ENCODE measurements around the gene IFNLR1. TPM values are rescaled to one million over a fixed set of nuclear protein-coding genes. Genes with fewer than 3 reads are reported as not detected.

The IFNLR1 gene
- total RNA-seq, 3 donors from 2014 or later: 3.4 to 5.1 (median 4.6) TPM

DNA sequence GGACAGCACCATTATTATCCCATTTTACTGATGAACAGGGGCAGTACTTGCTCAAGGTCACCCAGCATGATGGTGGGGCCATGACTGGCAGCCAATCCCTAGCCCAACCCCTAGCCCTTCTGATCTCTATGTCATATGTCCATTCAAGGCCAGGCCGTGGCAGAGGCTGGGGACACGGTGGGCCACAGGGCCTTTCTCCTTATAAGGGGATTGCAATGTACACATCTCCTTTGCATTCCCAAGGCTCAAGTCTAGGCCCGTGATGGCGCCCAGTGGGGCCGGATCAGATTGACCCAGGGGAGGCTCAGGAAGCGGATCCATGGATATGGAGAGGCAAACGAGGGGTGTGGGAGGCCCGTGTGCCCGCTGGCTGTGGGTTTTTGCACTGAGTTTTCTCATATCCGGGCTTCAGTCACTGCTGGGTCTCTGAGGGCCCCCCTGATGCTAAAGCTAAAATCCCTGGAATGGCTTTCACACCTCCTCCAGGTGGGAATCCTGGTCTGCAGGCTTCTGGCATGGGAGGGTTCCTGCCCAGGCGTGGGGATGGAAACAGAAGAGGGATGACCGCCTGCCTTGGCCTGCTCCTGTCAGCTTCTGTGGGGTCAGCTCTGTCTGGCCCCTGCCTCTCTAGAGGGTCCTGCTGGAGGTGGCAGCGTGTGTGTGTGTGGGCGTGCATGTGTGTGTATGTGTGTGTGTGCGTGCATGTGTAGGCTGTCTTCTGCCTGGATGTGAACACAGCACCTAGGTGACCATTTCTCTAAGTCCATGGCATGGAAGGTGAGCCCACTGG lies 77.2 kb downstream of the IFNLR1 start:
- no peak for ATAC-seq
- Mint-ChIP-seq H3K4me1 (ENCODE audit: low read depth) (peaks cover 3% of the 10 kb centered on the region), H3K36me3 (ENCODE audit: insufficient read depth) (no peaks in the 10 kb centered on the region), H3K4me3 (no peak overlapping the region), H3K9me3 (no peaks in the 10 kb centered on the region), H3K27me3 (ENCODE audit: low read depth) (peaks cover 12% of the 10 kb centered on the region)
- DNase-seq: no peak

- ATAC-seq (no peak), DNase-seq (no peak)
- peaks cover 9% of the 10 kb centered on the region for H3K27me3 Mint-ChIP-seq (ENCODE audit: low read depth)
- H3K9me3 Mint-ChIP-seq: no peaks in the 10 kb centered on the region
- no peaks in the 10 kb centered on the region for H3K36me3 Mint-ChIP-seq (ENCODE audit: insufficient read depth)
- H3K4me3 Mint-ChIP-seq: no peak overlapping the region
- peaks cover 3% of the 10 kb centered on the region for H3K4me1 Mint-ChIP-seq (ENCODE audit: low read depth)
Measured at GRCh38 chr1:24109166-24109483, 78.0 kb downstream of the IFNLR1 start.

- Mint-ChIP-seq H3K27me3 (ENCODE audit: low read depth) (peaks cover 5% of the 10 kb centered on the region), H3K4me1 (ENCODE audit: low read depth) (peaks cover 3% of the 10 kb centered on the region), H3K36me3 (ENCODE audit: insufficient read depth) (no peaks in the 10 kb centered on the region), H3K9me3 (no peaks in the 10 kb centered on the region), H3K4me3 (no peak overlapping the region)
- DNase-seq: no peak
- peak in 1 of 2 donors; percentile 39 for ATAC-seq
Measured at GRCh38 chr1:24108334-24109165, 78.5 kb downstream of the IFNLR1 start.

GRCh38 chr1:24107462-24108138 lies 79.5 kb downstream of the IFNLR1 start:
- peaks cover 3% of the 10 kb centered on the region for H3K4me1 Mint-ChIP-seq (ENCODE audit: low read depth)
- H3K9me3 Mint-ChIP-seq: no peaks in the 10 kb centered on the region
- no peak overlapping the region for H3K4me3 Mint-ChIP-seq
- peaks cover 3% of the 10 kb centered on the region for H3K27me3 Mint-ChIP-seq (ENCODE audit: low read depth)
- no peak for ATAC-seq
- H3K36me3 Mint-ChIP-seq (ENCODE audit: insufficient read depth): no peaks in the 10 kb centered on the region
- no peak for DNase-seq

- Mint-ChIP-seq H3K9me3 (no peaks in the 10 kb centered on the region), H3K36me3 (ENCODE audit: insufficient read depth) (no peaks in the 10 kb centered on the region), H3K4me1 (ENCODE audit: low read depth) (no peaks in the 10 kb centered on the region), H3K27me3 (ENCODE audit: low read depth) (no peaks in the 10 kb centered on the region), H3K4me3 (no peak overlapping the region)
- DNase-seq: no peak
- ATAC-seq: no peak
Measured at GRCh38 chr1:24105368-24106160, 81.5 kb downstream of the IFNLR1 start.

GRCh38 chr1:24104854-24105253 lies 82.2 kb downstream of the IFNLR1 start:
- Mint-ChIP-seq H3K36me3 (ENCODE audit: insufficient read depth) (no peaks in the 10 kb centered on the region), H3K4me3 (no peak overlapping the region), H3K4me1 (ENCODE audit: low read depth) (no peaks in the 10 kb centered on the region), H3K27me3 (ENCODE audit: low read depth) (no peaks in the 10 kb centered on the region), H3K9me3 (no peaks in the 10 kb centered on the region)
- ATAC-seq (no peak), DNase-seq (no peak)

Other genes with a start within 250 kb of the IFNLR1 start
- gene PNRC2, start 227.5 kb downstream of the IFNLR1 start, total RNA-seq: 100 to 1,000 TPM; 168 to 179 (median 168) TPM
- gene SRSF10, start 207.0 kb downstream of the IFNLR1 start, total RNA-seq: 100 to 1,000 TPM; 238 to 250 (median 241) TPM
- gene MYOM3, start 75.2 kb downstream of the IFNLR1 start, total RNA-seq: not detected
- under 1 TPM in 1 of 3 donors, not detected in 2; 0.08 TPM for gene IL22RA1, start 44.1 kb downstream of the IFNLR1 start, total RNA-seq
- not detected for gene GRHL3, start 132.1 kb upstream of the IFNLR1 start, total RNA-seq
- 1 to 10 TPM; 3.2 to 4.2 (median 3.9) TPM for gene STPG1, start 226.5 kb upstream of the IFNLR1 start, total RNA-seq
- 10 to 100 TPM; 24.0 to 31.8 (median 26.8) TPM for gene NIPAL3, start 228.5 kb upstream of the IFNLR1 start, total RNA-seq

Measured in activated T-cell treated with anti-CD3 and anti-CD28 coated beads, Interleukin-2, amount 50 U/mL, for 4 hours (primary cell).